H1 (cell line): ENCODE measurements around the gene PRR23E. TPM values are rescaled to one million over a fixed set of nuclear protein-coding genes. Genes with fewer than 3 reads are reported as not detected.

ENCODE experiments used
- CTCF ChIA-PET: fragments of 300-600 bp; sonication (Branson Sonifier 250); formaldehyde crosslinking; loops from one replicate; lab custom pipeline; 2021; ENCODE audit not compliant: partially characterized antibody; lab: Charles Lee
- POLR2A ChIA-PET: fragments of 300-600 bp; sonication (Branson Sonifier 250); formaldehyde crosslinking; loops from one replicate; lab custom pipeline; 2021; ENCODE audit warnings: inconsistent platforms; ENCODE audit not compliant: partially characterized antibody; lab: Charles Lee
- DNase-seq, 2 experiments: peaks; one replicate each; pipeline versions ENCODE4 v3.0.0 to v3.0.0-alpha.2; 2010 to 2022; ENCODE audit warnings: low spot score in 2 of 2, low read depth in 1 of 2, mixed read lengths in 1 of 2
- FAIRE-seq: peaks from 2 replicates; lab custom pipeline; 2011; peaks lifted over from hg19 to GRCh38; lab: Jason Lieb, UNC
- H2AFZ ChIP-seq: 2 replicates; pipeline ENCODE4 v1.8.1; 2012; ENCODE audit warnings: low read length, inconsistent platforms
- H2AK5ac ChIP-seq: 2 replicates; pipeline ENCODE4 v1.6.1; 2013; ENCODE audit warnings: low read depth, low read length
- H2BK120ac ChIP-seq: replicated peaks from 2 replicates; pipeline ENCODE3; 2013; ENCODE audit warnings: low read depth, low read length, inconsistent platforms
- H2BK12ac ChIP-seq: 2 replicates; pipeline ENCODE4 v1.6.1; 2013; ENCODE audit warnings: low read depth, low read length
- H2BK15ac ChIP-seq: 2 replicates; pipeline ENCODE4 v1.6.1; 2013; ENCODE audit warnings: low read length
- H2BK20ac ChIP-seq: 2 replicates; pipeline ENCODE4 v1.6.1; 2013; ENCODE audit warnings: low read length
- H2BK5ac ChIP-seq: 2 replicates; pipeline ENCODE4 v1.6.1; 2013; ENCODE audit warnings: low read depth, low read length
- H3K14ac ChIP-seq: 2 replicates; pipeline ENCODE4 v1.6.1; 2013; ENCODE audit warnings: inconsistent platforms; ENCODE audit not compliant: insufficient read length
- H3K18ac ChIP-seq: 2 replicates; pipeline ENCODE4 v1.6.1; 2013; ENCODE audit warnings: low read length; ENCODE audit errors: extremely low read depth
- H3K23ac ChIP-seq: 2 replicates; pipeline ENCODE4 v1.6.1; 2013; ENCODE audit warnings: inconsistent platforms; ENCODE audit not compliant: insufficient read length
- H3K23me2 ChIP-seq: 2 replicates; pipeline ENCODE4 v1.6.1; 2013; ENCODE audit warnings: low read depth, low read length
- H3K27ac ChIP-seq: 2 replicates; pipeline ENCODE4 v1.6.1; 2011; ENCODE audit warnings: low read depth, low read length, inconsistent platforms
- H3K27me3 ChIP-seq, 4 experiments: replicated peaks in 1 of 4; 1 replicate in 1 of 4; 2 replicates in 3 of 4; pipeline versions ENCODE4 v1.6.1 to v1.8.1; 2011 to 2013; ENCODE audit warnings: low read length in 3 of 4, mild to moderate bottlenecking in 3 of 4, inconsistent platforms in 2 of 4, mixed read lengths in 2 of 4, moderate library complexity in 1 of 4; ENCODE audit not compliant: control insufficient read depth in 3 of 4, insufficient read depth in 3 of 4; ENCODE audit errors: extremely low read depth in 1 of 4
- H3K36me3 ChIP-seq, 4 experiments: 2 replicates each; pipeline versions ENCODE4 v1.6.1 to v1.8.1; 2011 to 2013; ENCODE audit warnings: mild to moderate bottlenecking in 4 of 4, low read length in 3 of 4, moderate library complexity in 2 of 4, control low read depth in 1 of 4, inconsistent platforms in 1 of 4; ENCODE audit not compliant: insufficient read depth in 4 of 4, control insufficient read depth in 2 of 4
- H3K4ac ChIP-seq: replicated peaks from 2 replicates; pipeline ENCODE3; 2013; ENCODE audit warnings: low read length, low read depth, mixed read lengths, inconsistent platforms; ENCODE audit not compliant: insufficient read length
- H3K4me1 ChIP-seq, 4 experiments: replicated peaks in 1 of 4; 1 replicate in 1 of 4; 2 replicates in 3 of 4; pipeline versions ENCODE4 v1.6.1 to v1.8.1; 2011 to 2013; ENCODE audit warnings: low read length in 3 of 4, inconsistent platforms in 2 of 4, mixed read lengths in 1 of 4; ENCODE audit not compliant: insufficient read depth in 4 of 4, control insufficient read depth in 3 of 4
- H3K4me2 ChIP-seq, 2 experiments: 2 replicates each; pipeline versions ENCODE4 v1.6.1 to v1.8.1; 2011 to 2013; ENCODE audit warnings: low read depth in 2 of 2, low read length in 2 of 2, control low read depth in 1 of 2, inconsistent platforms in 1 of 2, mild to moderate bottlenecking in 1 of 2; ENCODE audit not compliant: insufficient read depth in 1 of 2
- H3K4me3 ChIP-seq, 4 experiments: fragments of 200-600, 300-600 bp in 1 of 4; sonication (generic), shearing (Covaris generic), sonication (Bioruptor Twin) in 1 of 4; 2 replicates each; pipeline versions ENCODE4 v1.5.1 to v1.8.1; 2011 to 2016; ENCODE audit warnings: low read length in 4 of 4, low read depth in 3 of 4, control low read depth in 2 of 4, inconsistent platforms in 2 of 4, mild to moderate bottlenecking in 2 of 4, mixed read lengths in 1 of 4, moderate library complexity in 1 of 4; ENCODE audit not compliant: insufficient read depth in 2 of 4; ENCODE audit errors: extremely low read depth in 1 of 4
- H3K56ac ChIP-seq: replicated peaks from 2 replicates; pipeline ENCODE3; 2013; ENCODE audit warnings: low read depth, mild to moderate bottlenecking, mixed read lengths, low read length, inconsistent platforms; ENCODE audit not compliant: insufficient read length
- H3K79me1 ChIP-seq: 2 replicates; pipeline ENCODE4 v1.6.1; 2013; ENCODE audit warnings: low read depth, low read length, control low read depth
- H3K79me2 ChIP-seq, 2 experiments: 2 replicates each; pipeline versions ENCODE4 v1.6.1 to v1.8.1; 2012 to 2013; ENCODE audit warnings: low read length in 2 of 2, mild to moderate bottlenecking in 2 of 2, inconsistent platforms in 1 of 2; ENCODE audit not compliant: insufficient read depth in 2 of 2, control insufficient read depth in 1 of 2
- H3K9ac ChIP-seq, 4 experiments: replicated peaks in 1 of 4; 1 replicate in 1 of 4; 2 replicates in 3 of 4; pipeline versions ENCODE4 v1.6.1 to v1.8.1; 2011 to 2013; ENCODE audit warnings: low read depth in 3 of 4, low read length in 3 of 4, control low read depth in 2 of 4, mild to moderate bottlenecking in 2 of 4, moderate library complexity in 2 of 4, inconsistent platforms in 1 of 4; ENCODE audit errors: extremely low read depth in 1 of 4
- H3K9me3 ChIP-seq, 2 experiments: 2 replicates each; pipeline versions ENCODE4 v1.6.1 to v1.8.1; 2012 to 2013; ENCODE audit warnings: mild to moderate bottlenecking in 2 of 2, moderate library complexity in 2 of 2, control low read depth in 1 of 2, inconsistent platforms in 1 of 2, low read depth in 1 of 2, low read length in 1 of 2, mixed read lengths in 1 of 2; ENCODE audit not compliant: insufficient read depth in 2 of 2
- H4K20me1 ChIP-seq, 2 experiments: replicated peaks in 1 of 2; 2 replicates each; pipeline versions ENCODE3 to v1.8.1; 2011 to 2013; ENCODE audit warnings: inconsistent platforms in 2 of 2, low read length in 2 of 2, mild to moderate bottlenecking in 1 of 2; ENCODE audit not compliant: insufficient read depth in 2 of 2, control insufficient read depth in 1 of 2
- H4K5ac ChIP-seq: 2 replicates; pipeline ENCODE4 v1.6.1; 2013; ENCODE audit warnings: low read length, low read depth, mixed read lengths, inconsistent platforms; ENCODE audit not compliant: insufficient read length
- H4K8ac ChIP-seq: 2 replicates; pipeline ENCODE4 v1.8.0; 2013; ENCODE audit warnings: mild to moderate bottlenecking, moderate library complexity, low read length, inconsistent platforms; ENCODE audit not compliant: insufficient read depth; ENCODE audit errors: extremely low read depth
- H4K91ac ChIP-seq: replicated peaks from 2 replicates; pipeline ENCODE3; 2013; ENCODE audit warnings: low read length, mixed read lengths, inconsistent platforms; ENCODE audit not compliant: insufficient read length
- ASH2L ChIP-seq: fragments of 200-600, 300-600 bp; sonication (generic); IDR thresholded peaks from one replicate; pipeline ENCODE4 v1.7.1; 2017; ENCODE audit warnings: low read length
- CHD1 ChIP-seq: IDR thresholded peaks from 2 replicates; pipeline ENCODE4 v1.6.1; 2012; ENCODE audit warnings: low read depth, low read length, improper control_type of control experiment
- CHD2 ChIP-seq: IDR thresholded peaks from 2 replicates; pipeline ENCODE4 v1.6.1; 2012; ENCODE audit warnings: low read length, improper control_type of control experiment
- HDAC6 ChIP-seq: IDR thresholded peaks from one replicate; pipeline ENCODE4 v1.7.1; 2012; ENCODE audit warnings: low read depth, mild to moderate bottlenecking, inconsistent platforms, low read length, moderate library complexity
- KDM1A ChIP-seq: fragments of 200-600, 300-600 bp; sonication (generic); IDR thresholded peaks from 2 replicates; pipeline ENCODE4 v1.7.1; 2016; ENCODE audit warnings: mild to moderate bottlenecking, low read length, borderline replicate concordance
- KDM5A ChIP-seq: fragments of 200-600 bp; IDR thresholded peaks from 2 replicates; pipeline ENCODE4 v1.7.1; 2012; ENCODE audit warnings: mild to moderate bottlenecking, low read length, inconsistent platforms, mixed read lengths
- NRF1 ChIP-seq: IDR thresholded peaks from 2 replicates; pipeline ENCODE4 v1.6.1; 2011; ENCODE audit warnings: mild to moderate bottlenecking, low read depth, low read length, improper control_type of control experiment
- RAD21 ChIP-seq, 2 experiments: IDR thresholded peaks in 1 of 2; conservative IDR thresholded peaks in 1 of 2; 2 replicates each; pipeline ENCODE4 v1.6.1; 2011; ENCODE audit warnings: low read depth in 2 of 2, low read length in 2 of 2, improper control_type of control experiment in 1 of 2, inconsistent platforms in 1 of 2, mild to moderate bottlenecking in 1 of 2, moderate library complexity in 1 of 2
- RFX5 ChIP-seq: IDR thresholded peaks from 2 replicates; pipeline ENCODE4 v1.6.1; 2011; ENCODE audit warnings: low read depth, low read length, improper control_type of control experiment, borderline replicate concordance
- SAP30 ChIP-seq: fragments of 300-600 bp; sonication (generic); IDR thresholded peaks from 2 replicates; pipeline ENCODE4 v1.7.1; 2012; ENCODE audit warnings: low read length, moderate library complexity, mild to moderate bottlenecking, inconsistent platforms; ENCODE audit not compliant: insufficient read depth, insufficient replicate concordance
- SIX5 ChIP-seq: IDR thresholded peaks from 2 replicates; pipeline ENCODE4 v1.6.1; 2011; ENCODE audit warnings: mild to moderate bottlenecking, low read depth, low read length
- TAF1 ChIP-seq: IDR thresholded peaks from 2 replicates; pipeline ENCODE4 v1.6.1; 2011; ENCODE audit warnings: mild to moderate bottlenecking, low read depth, low read length
- WGBS, 2 experiments: shearing (Covaris generic) in 1 of 2; methylation state at CpG; one replicate each; pipeline versions ENCODE4 v1.1.6 to v1.1.7; 2013 to 2015; ENCODE audit warnings: low lambda C conversion rate in 2 of 2, mixed read lengths in 2 of 2, inconsistent platforms in 1 of 2, low coverage in 1 of 2, missing lambda C conversion rate in 1 of 2; ENCODE audit not compliant: insufficient replicate concordance in 2 of 2, insufficient coverage in 1 of 2, insufficient read length in 1 of 2; ENCODE audit errors: extremely low coverage in 1 of 2, missing lambda C conversion rate in 1 of 2; 5-methylcytosine and 5-hydroxymethylcytosine counted together
- polyA plus RNA-seq, 7 experiments: library from polyadenylated mRNA; depleted of rRNA in 3 of 7; stranded (reverse) in 5 of 7; unstranded in 2 of 7; fragments of >200 nt in 5 of 7; fragments of 200-250 nt in 2 of 7; gene quantifications; 1 replicate in 5 of 7; 2 replicates in 1 of 7; 4 replicates in 1 of 7; pipeline versions ENCODE4 v1.2.1 to v1.2.3, GENCODE V29; 2011 to 2013; ENCODE audit warnings: missing spikeins in 2 of 7, mixed read lengths in 2 of 7
- total RNA-seq: library from RNA; stranded (reverse); fragmentation: NEBNext Ultra II Directional; extraction: Animal tissue kit (Norgen Biotek cat#: 25700); gene quantifications from 2 replicates; pipeline ENCODE4 v1.2.1, GENCODE V29; 2021

PRR23E gene
- total and polyA plus RNA-seq, 2 of the 8 experiments (the other 6 are each of a cell fraction or from before 2014, with no cell fraction given), result not detected

GRCh38 chr3:127175272-127175671 lies 17.7 kb upstream of the PRR23E start:
- TF ChIP-seq CHD2 (no peak), NRF1 (no peak), CHD1 (no peak), KDM1A (no peak), RFX5 (no peak), SAP30 (no peak), ASH2L (no peak), RAD21 (IDR thresholded peaks at IDR 0.05 in 1 of 2, conservative IDR thresholded peaks at IDR 0.05 in 1 of 2; ENCODE audit: low read depth in 2 of 2, low read length in 2 of 2) (no peak), TAF1 (no peak), HDAC6 (no peak), KDM5A (no peak), SIX5 (no peak)
- no peak for FAIRE-seq

More at GRCh38 chr3:127175272-127175671, 17.7 kb upstream of the PRR23E start:
- H3K4me2 ChIP-seq, result no peak overlapping the region
- no peak overlapping the region for H3K4ac ChIP-seq
- no peak overlapping the region for H3K23ac ChIP-seq
- no peak overlapping the region for H3K9ac ChIP-seq
- no peak for DNase-seq
- no peaks in the 10 kb centered on the region for H3K79me2 ChIP-seq
- no peak overlapping the region for H4K91ac ChIP-seq
- no peak overlapping the region for H3K56ac ChIP-seq
- no peak overlapping the region for H2AK5ac ChIP-seq
- POLR2A ChIA-PET, result no interaction called here
- CTCF ChIA-PET, result no interaction called here
- H3K18ac ChIP-seq, result no peak overlapping the region
- no peak overlapping the region for H3K4me3 ChIP-seq
- no peaks in the 10 kb centered on the region for H3K36me3 ChIP-seq
- no peak overlapping the region for H2BK120ac ChIP-seq
- no peaks in the 10 kb centered on the region for H3K79me1 ChIP-seq
- no peak overlapping the region for H3K27ac ChIP-seq
- no peaks in the 10 kb centered on the region for H3K9me3 ChIP-seq
- H3K14ac ChIP-seq, result no peak overlapping the region
- no peak overlapping the region for H2BK20ac ChIP-seq
- WGBS, 2 experiments, result 95% methylated on average over 11 of the region's 11 CpGs; no CpG with 5 or more reads in 1 of the 2 experiments
- H4K5ac ChIP-seq, result no peak overlapping the region
- peaks cover 0 to 2% of the 10 kb centered on the region in 2 experiments for H4K20me1 ChIP-seq
- no peak overlapping the region for H4K8ac ChIP-seq
- no peak overlapping the region for H2BK12ac ChIP-seq
- no peak overlapping the region for H2BK15ac ChIP-seq
- H3K23me2 ChIP-seq, result no peaks in the 10 kb centered on the region
- no peak overlapping the region for H2AFZ ChIP-seq
- H3K27me3 ChIP-seq, result no peaks in the 10 kb centered on the region
- peaks cover 0 to 3% (median 1%) of the 10 kb centered on the region in 4 experiments; a peak in 2 of 7 replicates for H3K4me1 ChIP-seq
- no peak overlapping the region for H2BK5ac ChIP-seq
